HepG2 (cell line): ENCODE measurements around the gene MED25. TPM values are rescaled to one million over a fixed set of nuclear protein-coding genes. Genes with fewer than 3 reads are reported as not detected.

Source experiments
- ATAC-seq: fragments of 200-7000 bp; cut with Tn5 transposase; 3 replicates; pipeline ENCODE4 v1.9.1; 2020; ENCODE audit warnings: mild to moderate bottlenecking, moderate library complexity
- BruUV-seq: library from RNA; stranded (reverse); fragments of 400-500 nt; replicated peaks from 2 replicates; lab custom pipeline; 2021; lab: Mats Ljungman, UMichigan
- CTCF ChIA-PET: fragments of 300-600 bp; formaldehyde crosslinking; extraction: SDS; loops from one replicate; lab custom pipeline; 2021; ENCODE audit warnings: low total read pairs, inconsistent platforms, low intra/inter-chr PET ratio; lab: Yijun Ruan, JAX
- POLR2A ChIA-PET: fragments of 350-600 bp; sonication (Branson Sonifier 250); formaldehyde crosslinking; loops from one replicate; lab custom pipeline; 2020; ENCODE audit warnings: antibody characterized with exemption, inconsistent platforms; lab: Yijun Ruan, JAX
- DNase-seq: peaks from one replicate; pipeline ENCODE4 v3.0.0-alpha.2; 2015; ENCODE audit warnings: low spot score
- FAIRE-seq: peaks from 3 replicates; lab custom pipeline; 2011; peaks lifted over from hg19 to GRCh38; lab: Jason Lieb, UNC
- H2AFZ ChIP-seq: one replicate; pipeline ENCODE4 v1.6.1; 2011; ENCODE audit warnings: low read length, inconsistent platforms
- H3K27ac ChIP-seq: fragments of 300-600 bp; 3 replicates; pipeline ENCODE4 v1.8.0; 2011; ENCODE audit warnings: mixed run types, mild to moderate bottlenecking, mixed read lengths, low read length, inconsistent platforms; ENCODE audit not compliant: insufficient read depth; ENCODE audit errors: extremely low read length
- H3K27me3 ChIP-seq, 2 experiments: fragments of 200-600 bp in 1 of 2; 2 replicates in 1 of 2; 3 replicates in 1 of 2; pipeline versions ENCODE4 v1.6.0 to v1.8.0; 2011; ENCODE audit warnings: low read length in 2 of 2, mild to moderate bottlenecking in 2 of 2, moderate library complexity in 2 of 2, inconsistent platforms in 1 of 2; ENCODE audit not compliant: insufficient read depth in 2 of 2, control insufficient read depth in 1 of 2
- H3K36me3 ChIP-seq, 2 experiments: fragments of 200-600 bp in 1 of 2; replicated peaks in 1 of 2; 2 replicates in 1 of 2; 3 replicates in 1 of 2; pipeline versions ENCODE4 v1.5.1 to v1.8.0; 2011; ENCODE audit warnings: low read length in 2 of 2, inconsistent platforms in 1 of 2; ENCODE audit not compliant: insufficient read depth in 2 of 2, control insufficient read depth in 1 of 2
- H3K4me1 ChIP-seq: 2 replicates; pipeline ENCODE4 v1.5.1; 2012; ENCODE audit warnings: low read length, inconsistent platforms; ENCODE audit not compliant: insufficient read depth
- H3K4me2 ChIP-seq: 2 replicates; pipeline ENCODE4 v1.6.0; 2011; ENCODE audit warnings: low read depth, low read length, inconsistent platforms
- H3K4me3 ChIP-seq, 3 experiments: fragments of 200-600 bp in 1 of 3; sonication (generic), shearing (Covaris generic) in 1 of 3; replicated peaks in 1 of 3; 2 replicates each; pipeline ENCODE4 v1.5.1; 2011 to 2016; ENCODE audit warnings: low read length in 3 of 3, inconsistent platforms in 2 of 3, low read depth in 2 of 3, mild to moderate bottlenecking in 2 of 3, control low read depth in 1 of 3, mixed read lengths in 1 of 3; ENCODE audit not compliant: insufficient read depth in 1 of 3
- H3K79me2 ChIP-seq: one replicate; pipeline ENCODE4 v1.6.1; 2011; ENCODE audit warnings: low read length, inconsistent platforms; ENCODE audit not compliant: insufficient read depth
- H3K9ac ChIP-seq: 2 replicates; pipeline ENCODE4 v1.6.0; 2011; ENCODE audit warnings: mild to moderate bottlenecking, low read depth, low read length, inconsistent platforms; ENCODE audit not compliant: insufficient read depth
- H3K9me3 ChIP-seq: 2 replicates; pipeline ENCODE4 v1.5.1; 2012; ENCODE audit warnings: mild to moderate bottlenecking, low read length
- H4K20me1 ChIP-seq: 2 replicates; pipeline ENCODE4 v1.6.0; 2011; ENCODE audit warnings: inconsistent platforms, mild to moderate bottlenecking, low read length, moderate library complexity; ENCODE audit not compliant: insufficient read depth
- HOXA5 ChIP-seq: sonication (generic); formaldehyde crosslinking; IDR thresholded peaks from 2 replicates; pipeline ENCODE4 v1.4.0; 2020; ENCODE audit warnings: missing genetic modification reagents
- KAT2B ChIP-seq: fragments of 150-350 bp; IDR thresholded peaks from 2 replicates; pipeline ENCODE4 v1.6.1; 2014; ENCODE audit warnings: low read depth, low read length, borderline replicate concordance
- MED13 ChIP-seq: sonication (generic); formaldehyde crosslinking; IDR thresholded peaks from 2 replicates; pipeline ENCODE4 v1.5.0; 2020; ENCODE audit warnings: missing genetic modification reagents
- NFAT5 ChIP-seq: sonication (generic); formaldehyde crosslinking; IDR thresholded peaks from 2 replicates; pipeline ENCODE4 v1.4.0; 2020; ENCODE audit warnings: missing genetic modification reagents
- SNRNP70 ChIP-seq: fragments of 200-400 bp; formaldehyde crosslinking; IDR thresholded peaks from 2 replicates; pipeline ENCODE4 v1.6.1; 2017; ENCODE audit warnings: mild to moderate bottlenecking, low read depth, low read length, moderate library complexity
- ZBTB21 ChIP-seq: sonication (generic); formaldehyde crosslinking; IDR thresholded peaks from 2 replicates; pipeline ENCODE4 v1.4.0; 2020; ENCODE audit warnings: missing genetic modification reagents
- ZNF121 ChIP-seq: sonication (generic); formaldehyde crosslinking; IDR thresholded peaks from 2 replicates; pipeline ENCODE4 v1.5.0; 2020; ENCODE audit warnings: mild to moderate bottlenecking, missing genetic modification reagents
- ZNF136 ChIP-seq: sonication (generic); formaldehyde crosslinking; IDR thresholded peaks from 2 replicates; pipeline ENCODE4 v1.8.1; 2022; ENCODE audit warnings: low read depth, mild to moderate bottlenecking, moderate library complexity, missing genetic modification reagents
- ZNF737 ChIP-seq: sonication (generic); formaldehyde crosslinking; IDR thresholded peaks from 2 replicates; pipeline ENCODE4 v1.5.0; 2020; ENCODE audit warnings: missing genetic modification reagents, mild to moderate bottlenecking, borderline replicate concordance
- ZNF878 ChIP-seq: sonication (generic); formaldehyde crosslinking; IDR thresholded peaks from 2 replicates; pipeline ENCODE4 v1.8.1; 2023; ENCODE audit warnings: mild to moderate bottlenecking, missing genetic modification reagents, moderate library complexity
- WGBS: methylation state at CpG from one replicate; pipeline ENCODE4 v1.1.6; 2017; ENCODE audit warnings: low lambda C conversion rate; 5-methylcytosine and 5-hydroxymethylcytosine counted together
- in situ Hi-C: cut with HindIII; loops from 2 replicates; pipeline ENCODE4 v1.10.0; 2017; ENCODE audit warnings: low pct_unique_long_range_greater_than_20kb; ENCODE audit not compliant: extremely low pct_ligation_motif_present
- intact Hi-C: fragments of 100-400 bp; cut with micrococcal nuclease; formaldehyde crosslinking; loops from one replicate; pipeline ENCODE4 v1.10.0; 2022; ENCODE audit not compliant: unreplicated experiment
- polyA plus RNA-seq, 8 experiments: library from polyadenylated mRNA; depleted of rRNA in 3 of 8; stranded (reverse) in 7 of 8; unstranded in 1 of 8; fragments of >200 nt; fragmentation: Illumina TruSeq in 4 of 8; extraction: Trizol in 4 of 8; gene quantifications; 2 replicates each; pipeline versions ENCODE4 v1.2.1 to v1.2.3, GENCODE V29; 2011 to 2016; ENCODE audit warnings: low read depth in 4 of 8, missing spikeins in 1 of 8, mixed read lengths in 1 of 8; ENCODE audit not compliant: insufficient read depth in 1 of 8
- total RNA-seq, 5 experiments: library from RNA; depleted of rRNA; stranded (reverse); fragments of >200 nt; fragmentation: Illumina TruSeq; extraction: Trizol; gene quantifications; 2 replicates each; pipeline ENCODE4 v1.2.3, GENCODE V29; 2016; ENCODE audit warnings: low read depth in 1 of 5
- TF ChIP-seq, protein P1 (sequence below): sonication (generic); formaldehyde crosslinking; conservative IDR thresholded peaks from 2 replicates; pipeline ENCODE4 v1.8.0; 2022; ENCODE audit warnings: mild to moderate bottlenecking, moderate library complexity, missing genetic modification reagents

MED25 gene
- total and polyA plus RNA-seq, 2 of the 13 experiments (the other 11 are each of a cell fraction or from before 2014, with no cell fraction given), result 11.1 to 15.1 TPM

GRCh38 chr19:49774969-49775368 lies 43.1 kb upstream of the MED25 start:
- Histone ChIP-seq H3K9ac (no peak overlapping the region), H3K36me3 (no peaks in the 10 kb centered on the region), H4K20me1 (no peaks in the 10 kb centered on the region), H3K27ac (no peak overlapping the region), H3K4me1 (peaks cover 22% of the 10 kb centered on the region), H3K4me2 (no peak overlapping the region), H3K4me3 (no peak overlapping the region), H3K9me3 (no peaks in the 10 kb centered on the region), H3K27me3 (no peaks in the 10 kb centered on the region), H2AFZ (no peak overlapping the region), H3K79me2 (peaks cover 3% of the 10 kb centered on the region)
- TF ChIP-seq, protein P1, sequence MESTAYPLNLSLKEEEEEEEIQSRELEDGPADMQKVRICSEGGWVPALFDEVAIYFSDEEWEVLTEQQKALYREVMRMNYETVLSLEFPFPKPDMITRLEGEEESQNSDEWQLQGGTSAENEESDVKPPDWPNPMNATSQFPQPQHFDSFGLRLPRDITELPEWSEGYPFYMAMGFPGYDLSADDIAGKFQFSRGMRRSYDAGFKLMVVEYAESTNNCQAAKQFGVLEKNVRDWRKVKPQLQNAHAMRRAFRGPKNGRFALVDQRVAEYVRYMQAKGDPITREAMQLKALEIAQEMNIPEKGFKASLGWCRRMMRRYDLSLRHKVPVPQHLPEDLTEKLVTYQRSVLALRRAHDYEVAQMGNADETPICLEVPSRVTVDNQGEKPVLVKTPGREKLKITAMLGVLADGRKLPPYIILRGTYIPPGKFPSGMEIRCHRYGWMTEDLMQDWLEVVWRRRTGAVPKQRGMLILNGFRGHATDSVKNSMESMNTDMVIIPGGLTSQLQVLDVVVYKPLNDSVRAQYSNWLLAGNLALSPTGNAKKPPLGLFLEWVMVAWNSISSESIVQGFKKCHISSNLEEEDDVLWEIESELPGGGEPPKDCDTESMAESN (CRISPR knock-in tag), result no peak
- TF ChIP-seq ZNF121 (CRISPR knock-in tag), result peak; percentile 36; the same call in 1 of the 2 replicates
- CTCF ChIA-PET, result no interaction called here
- POLR2A ChIA-PET, result no interaction called here
- no peak for DNase-seq
- in situ Hi-C loops, result no loop called here
- ATAC-seq, result no peak
- FAIRE-seq, result no peak
- WGBS, result 98% methylated on average over 8 of the region's 8 CpGs
- intact Hi-C loops, result no loop called here
- BruUV-seq, result no TSS peak

DNA sequence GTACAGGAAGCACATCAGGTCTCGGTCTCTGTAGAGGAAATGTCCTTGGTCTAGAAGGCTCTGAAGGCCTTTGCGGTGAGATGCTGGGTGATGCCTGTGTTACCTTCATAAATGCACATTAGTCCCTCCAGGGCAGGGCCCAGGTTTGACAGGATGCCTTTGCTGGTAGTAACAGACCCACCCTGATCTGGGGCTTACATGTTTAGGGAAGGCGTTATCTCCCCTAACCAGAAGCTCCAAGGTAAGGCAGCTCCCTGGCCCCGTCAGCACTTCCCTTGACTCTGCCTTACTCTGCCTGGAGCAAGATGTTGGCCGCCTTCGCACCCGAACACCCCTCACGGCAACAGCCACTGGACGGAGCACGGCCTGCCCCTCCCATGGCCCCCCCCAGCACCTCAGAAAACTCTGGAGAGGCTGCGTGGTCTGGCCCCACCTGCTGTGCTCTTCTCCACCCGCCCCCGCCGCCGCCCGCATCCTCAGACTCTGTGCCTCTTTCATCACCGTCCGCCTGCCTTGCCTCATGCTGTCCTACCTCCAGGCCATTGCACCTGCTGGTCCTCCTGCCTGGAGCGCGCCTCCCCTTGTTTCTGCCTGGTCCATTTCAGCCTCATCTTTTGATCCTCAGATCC lies 42.2 kb upstream of the MED25 start:
- in situ Hi-C loops (no loop called here), intact Hi-C loops (no loop called here)
- Histone ChIP-seq H2AFZ (no peak overlapping the region), H3K4me3 (no peak overlapping the region), H3K36me3 (no peaks in the 10 kb centered on the region), H3K27me3 (no peaks in the 10 kb centered on the region), H3K4me2 (no peak overlapping the region), H3K4me1 (peaks cover 19% of the 10 kb centered on the region), H3K9me3 (no peaks in the 10 kb centered on the region), H3K27ac (no peak overlapping the region), H3K9ac (no peak overlapping the region), H3K79me2 (peaks cover 3% of the 10 kb centered on the region), H4K20me1 (no peaks in the 10 kb centered on the region)
- ATAC-seq (no peak), DNase-seq (no peak), FAIRE-seq (no peak)
- 98% methylated on average over 19 of the region's 20 CpGs for WGBS
- BruUV-seq, result no TSS peak
- CTCF ChIA-PET, result no interaction called here
- POLR2A ChIA-PET, result no interaction called here
- TF ChIP-seq MED13 (CRISPR knock-in tag) (no peak), NFAT5 (CRISPR knock-in tag) (no peak), ZBTB21 (CRISPR knock-in tag) (no peak), KAT2B (no peak), HOXA5 (no peak), ZNF136 (CRISPR knock-in tag) (no peak), SNRNP70 (no peak), ZNF737 (no peak), ZNF878 (CRISPR knock-in tag) (no peak)
